Heart left ventricle (tissue), 16 donors: ENCODE measurements around the gene ARVCF. TPM values are rescaled to one million over a fixed set of nuclear protein-coding genes. Genes with fewer than 3 reads are reported as not detected.

Experiments used
- ATAC-seq, 4 donors: fragments of 200-7000 bp; cut with Tn5 transposase; one replicate each; pipeline ENCODE4 v1.9.1; 2020 to 2022; ENCODE audit warnings: moderate library complexity in 4 of 4, mild to moderate bottlenecking in 3 of 4, moderate number of reproducible peaks in 1 of 4
- DNase-seq, 5 donors: peaks; one replicate each; pipeline ENCODE4 v3.0.0-alpha.2; 2020
- H3K27ac ChIP-seq, 12 donors: fragments of 200-600 bp; sonication (generic) in 4 of 12; one replicate each; pipeline versions ENCODE4 v1.5.0 to v1.8.0; 2016 to 2022; ENCODE audit warnings: mild to moderate bottlenecking in 2 of 12
- H3K27me3 ChIP-seq, 9 donors: fragments of 200-600 bp; sonication (generic) in 2 of 9; one replicate each; pipeline versions ENCODE4 v1.5.1 to v1.8.0; 2016 to 2022; ENCODE audit warnings: mild to moderate bottlenecking in 3 of 9
- H3K36me3 ChIP-seq, 9 donors: fragments of 200-600 bp; sonication (generic) in 2 of 9; one replicate each; pipeline versions ENCODE4 v1.5.0 to v1.8.0; 2018 to 2022; ENCODE audit warnings: mild to moderate bottlenecking in 2 of 9
- H3K4me1 ChIP-seq, 12 donors: fragments of 200-600 bp; sonication (generic) in 4 of 12; one replicate each; pipeline versions ENCODE4 v1.5.0 to v1.8.0; 2016 to 2022; ENCODE audit warnings: mild to moderate bottlenecking in 3 of 12
- H3K4me3 ChIP-seq, 12 donors: fragments of 200-600 bp; sonication (generic) in 4 of 12; one replicate each; pipeline versions ENCODE4 v1.5.0 to v1.8.0; 2017 to 2022; ENCODE audit warnings: mild to moderate bottlenecking in 9 of 12, moderate library complexity in 4 of 12
- H3K9me3 ChIP-seq, 12 donors: fragments of 200-600 bp; sonication (generic) in 4 of 12; one replicate each; pipeline versions ENCODE4 v1.5.0 to v1.8.0; 2016 to 2022; ENCODE audit warnings: mild to moderate bottlenecking in 1 of 12
- POLR2A ChIP-seq, 2 donors: fragments of 450-650 bp; IDR thresholded peaks; one replicate each; pipeline ENCODE4 v1.6.1; 2017; ENCODE audit warnings: antibody characterized with exemption in 2 of 2, mild to moderate bottlenecking in 2 of 2, moderate library complexity in 2 of 2
- WGBS, 4 donors: extraction: QIAGEN DNeasy Blood & Tissue Kit in 2 of 4; methylation state at CpG; one replicate each; pipeline versions ENCODE4 v1.1.5 to v1.1.7; 2013 to 2018; 5-methylcytosine and 5-hydroxymethylcytosine counted together
- intact Hi-C, 10 donors: fragments of 100-400 bp; cut with DNase I; formaldehyde crosslinking; loops; one replicate each; pipeline versions ENCODE4 v1.11.1 to v1.14.2; 2022
- polyA plus RNA-seq, 2 donors: library from polyadenylated mRNA; stranded (reverse); fragments of 200-250 nt; gene quantifications; one replicate each; pipeline ENCODE4 v1.2.3, GENCODE V29; 2013
- total RNA-seq, 9 donors: library from RNA; depleted of rRNA in 2 of 9; stranded (reverse); fragments of >200 nt in 2 of 9; fragmentation: NEBNext Ultra II Directional in 3 of 9; extraction: Animal tissue kit (Norgen Biotek cat#: 25700) in 3 of 9; gene quantifications; one replicate each; pipeline versions ENCODE4 v1.1.0 to v1.2.4, GENCODE V29; 2016 to 2023
- TF ChIP-seq, protein P1 (sequence below), 12 donors: fragments of 200-600 bp; sonication (generic) in 4 of 12; IDR thresholded peaks; one replicate each; pipeline versions ENCODE4 v1.5.0 to v1.8.0; 2018 to 2022; ENCODE audit warnings: antibody characterized with exemption in 12 of 12, mild to moderate bottlenecking in 5 of 12
- donor health status: ischemic (EF 13 %, LVEDD 7.1; RV severe dilation, severe dysfunction).
- donor health status: healthy with polysubstance abuse.
- donor health status: DM: no; HTN: yes; CAD: no.
- donor health status: DM: no; HTN: no; CAD: no.
- donor health status: ischemic (EF 25% LVEDD 6.9; RV normal size, moderate dysfunction).
- donor health status: ischemic (EF 25% LVEDD 5.7; RV mildly dilated, moderate dysfunction).
- donor health status: healthy.
- donor health status: DM: yes; HTN: yes; CAD: no.
- donor health status: ischemic (EF 35%, LVEDD 5.7; RV mildly dilated, moderate dysfunction).
- donor health status: nonischemic (EF 11% LVEDD 7.7; RV severe dilation, severe dysfunction).
- donor health status: DM: yes; HTN: yes; CAD: no.
- donor health status: PGD.
- donor health status: ischemic (EF 29% LVEDD 5.4; RV normal size, mild dysfunction).
- donor health status: nonischemic (EF 23%, LVEDD 6.1; RV moderate dilation, normal function).

The ARVCF gene
- total and polyA plus RNA-seq, 11 donors, result 21.2 to 46.6 (median 33.3) TPM

DNA sequence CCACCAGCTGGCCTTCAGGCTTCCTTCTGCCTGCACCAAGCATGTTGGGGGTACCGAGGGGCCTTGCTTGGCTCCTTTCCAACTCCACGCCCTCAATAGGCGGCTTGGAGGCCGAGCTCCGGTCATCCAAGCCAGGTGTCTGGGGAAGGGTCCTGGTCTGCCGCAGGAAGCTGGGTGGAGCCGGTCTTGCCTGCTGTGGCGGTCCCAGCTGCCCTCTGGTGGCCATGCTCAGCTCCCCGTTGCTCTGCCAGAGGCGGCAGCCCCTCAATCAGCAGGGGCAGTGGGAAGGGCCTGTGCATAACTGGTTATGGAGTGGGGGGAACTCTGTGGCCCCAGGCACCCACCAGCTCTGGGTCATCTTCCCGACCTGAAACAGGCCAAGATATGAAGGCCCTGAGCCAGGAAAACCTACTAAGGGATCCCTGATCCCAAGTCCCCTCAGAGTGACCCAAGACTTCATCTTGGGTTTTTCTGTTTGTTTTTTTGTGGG, 3.2 kb downstream of the ARVCF start:
- peaks cover 0 to 20% (median 0%) of the 10 kb centered on the region in 9 donors for H3K27me3 ChIP-seq
- DNase-seq (peak; percentile 65 to 83 (median 72)), ATAC-seq (peak; percentile 33 to 66 (median 44))
- peaks cover 3 to 50% (median 15%) of the 10 kb centered on the region in 12 donors for H3K4me1 ChIP-seq
- no peaks in the 10 kb centered on the region for H3K36me3 ChIP-seq
- WGBS, 4 donors, result 0 to 7% (median 5%) methylated on average over 10 to 11 of the region's 11 CpGs
- H3K27ac ChIP-seq, result peak overlapping the region in 1 of 12 donors; percentile 22
- H3K4me3 ChIP-seq, result no peak overlapping the region
- no peaks in the 10 kb centered on the region for H3K9me3 ChIP-seq
- intact Hi-C loops, result loop anchor here (1.0 to 2.0 kb wide), 4 partner anchors 41 to 43 kb away; no protein-coding TSS in a partner anchor
- no peak for TF ChIP-seq POLR2A (IDR thresholded peaks at IDR 0.05)
- TF ChIP-seq, protein P1, sequence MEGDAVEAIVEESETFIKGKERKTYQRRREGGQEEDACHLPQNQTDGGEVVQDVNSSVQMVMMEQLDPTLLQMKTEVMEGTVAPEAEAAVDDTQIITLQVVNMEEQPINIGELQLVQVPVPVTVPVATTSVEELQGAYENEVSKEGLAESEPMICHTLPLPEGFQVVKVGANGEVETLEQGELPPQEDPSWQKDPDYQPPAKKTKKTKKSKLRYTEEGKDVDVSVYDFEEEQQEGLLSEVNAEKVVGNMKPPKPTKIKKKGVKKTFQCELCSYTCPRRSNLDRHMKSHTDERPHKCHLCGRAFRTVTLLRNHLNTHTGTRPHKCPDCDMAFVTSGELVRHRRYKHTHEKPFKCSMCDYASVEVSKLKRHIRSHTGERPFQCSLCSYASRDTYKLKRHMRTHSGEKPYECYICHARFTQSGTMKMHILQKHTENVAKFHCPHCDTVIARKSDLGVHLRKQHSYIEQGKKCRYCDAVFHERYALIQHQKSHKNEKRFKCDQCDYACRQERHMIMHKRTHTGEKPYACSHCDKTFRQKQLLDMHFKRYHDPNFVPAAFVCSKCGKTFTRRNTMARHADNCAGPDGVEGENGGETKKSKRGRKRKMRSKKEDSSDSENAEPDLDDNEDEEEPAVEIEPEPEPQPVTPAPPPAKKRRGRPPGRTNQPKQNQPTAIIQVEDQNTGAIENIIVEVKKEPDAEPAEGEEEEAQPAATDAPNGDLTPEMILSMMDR (IDR thresholded peaks at IDR 0.05), result peak; percentile 64 to 98 (median 86)

DNA sequence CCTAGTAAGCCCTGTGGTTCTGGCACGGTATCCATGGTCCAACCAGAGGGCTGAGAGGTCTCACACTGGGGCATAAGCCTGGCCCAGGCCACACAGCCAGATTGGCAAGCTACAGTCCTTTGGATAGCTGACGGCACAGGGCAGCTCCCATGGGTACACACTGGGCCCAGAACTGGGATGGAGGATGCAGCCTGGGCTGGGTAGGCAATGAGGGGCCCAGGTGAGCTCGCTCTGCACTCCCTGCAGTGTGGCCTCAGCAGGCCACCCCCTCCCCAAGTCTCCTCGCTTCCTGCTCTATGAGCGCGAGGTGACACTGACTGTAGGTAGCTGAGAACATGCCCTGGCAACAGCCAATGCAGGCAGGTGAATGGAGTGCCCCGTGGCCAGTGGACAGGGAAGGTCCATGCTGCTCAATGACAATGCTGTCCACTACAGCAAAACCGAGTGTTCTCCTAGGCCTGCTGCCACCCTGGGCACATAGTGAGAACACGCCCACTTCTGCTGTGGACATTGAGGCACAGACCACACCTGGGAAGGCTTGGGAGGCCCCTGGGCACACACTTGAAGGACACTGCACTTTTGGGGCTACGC, 3.8 kb downstream of the ARVCF start:
- 88 to 95% (median 93%) methylated on average over 9 to 10 of the region's 10 CpGs for WGBS, 4 donors
- intact Hi-C loops, result loop anchor here (1.0 to 2.0 kb wide), 4 partner anchors 41 to 43 kb away; no protein-coding TSS in a partner anchor
- Histone ChIP-seq H3K9me3 (no peaks in the 10 kb centered on the region), H3K27ac (no peak overlapping the region), H3K36me3 (no peaks in the 10 kb centered on the region), H3K27me3 (peaks cover 0 to 20% (median 0%) of the 10 kb centered on the region in 9 donors), H3K4me1 (peaks cover 3 to 50% (median 15%) of the 10 kb centered on the region in 12 donors), H3K4me3 (no peak overlapping the region)
- DNase-seq (peak in 3 of 5 donors; percentile 17 to 44 (median 25)), ATAC-seq (peak in 1 of 4 donors; percentile 0)
- TF ChIP-seq POLR2A (IDR thresholded peaks at IDR 0.05), result no peak
- TF ChIP-seq, protein P1 (IDR thresholded peaks at IDR 0.05), result no peak

DNA sequence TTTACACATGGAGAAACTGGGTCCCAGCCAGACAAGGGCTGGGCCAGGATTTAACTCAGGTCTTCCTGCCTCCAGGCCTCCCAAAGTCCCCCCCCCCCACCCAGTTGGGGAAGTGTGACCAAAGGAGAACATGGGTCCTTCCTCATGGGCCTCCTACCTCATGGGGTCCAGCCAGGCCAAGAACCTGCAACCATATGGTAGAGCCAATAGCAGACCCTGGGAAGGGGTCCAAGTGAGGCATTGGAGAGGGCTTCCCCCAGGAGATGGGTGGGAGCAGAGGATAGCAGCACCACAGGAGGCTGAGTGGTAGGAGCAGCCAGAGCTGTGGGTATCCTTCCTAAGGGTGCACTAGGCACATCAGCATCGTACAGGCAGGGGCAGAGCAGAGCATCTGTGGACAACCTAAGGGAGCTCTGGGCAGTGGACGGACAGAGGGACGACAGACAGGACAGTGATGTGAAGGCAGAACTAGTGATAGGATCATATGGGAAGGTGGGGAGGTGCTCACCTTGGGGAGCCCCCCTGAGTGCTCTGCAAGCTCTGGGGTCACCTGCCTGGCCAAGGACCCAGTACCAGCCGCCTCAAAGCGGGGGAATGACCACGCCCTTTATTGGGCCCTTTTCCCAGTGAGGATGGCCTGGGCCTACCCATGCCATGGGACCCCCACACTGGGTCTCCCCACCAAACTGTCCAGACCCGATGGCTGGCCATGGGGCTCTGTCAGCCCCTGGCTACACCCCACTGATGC, 4.5 kb downstream of the ARVCF start:
- DNase-seq (peak in 3 of 5 donors; percentile 13 to 44 (median 22)), ATAC-seq (no peak)
- Histone ChIP-seq H3K27ac (no peak overlapping the region), H3K4me1 (peaks cover under 1 to 46% (median 13%) of the 10 kb centered on the region in 12 donors), H3K36me3 (no peaks in the 10 kb centered on the region), H3K27me3 (peaks cover 0 to 14% (median 0%) of the 10 kb centered on the region in 9 donors), H3K9me3 (no peaks in the 10 kb centered on the region), H3K4me3 (no peak overlapping the region)
- intact Hi-C loops, result loop anchor here in 3 of 10 donors (2.0 kb wide), 1 partner anchor 41 kb away; no protein-coding TSS in a partner anchor
- WGBS, 4 donors, result 93 to 100% (median 96%) methylated on average over 3 to 7 of the region's 7 CpGs
- TF ChIP-seq, protein P1 (IDR thresholded peaks at IDR 0.05), result no peak
- no peak for TF ChIP-seq POLR2A (IDR thresholded peaks at IDR 0.05)
